Tibial nerve (tissue), 4 donors: ENCODE measurements around the gene TPP2. TPM values are rescaled to one million over a fixed set of nuclear protein-coding genes. Genes with fewer than 3 reads are reported as not detected.

ENCODE experiments used
- DNase-seq, 2 donors: peaks; one replicate each; pipeline ENCODE4 v3.0.0-alpha.2; 2019; ENCODE audit warnings: low spot score in 2 of 2
- H3K27ac ChIP-seq, 4 donors: fragments of 200-600 bp; sonication (generic) in 3 of 4; one replicate each; pipeline ENCODE4 v1.5.1; 2017 to 2019; ENCODE audit warnings: mild to moderate bottlenecking in 1 of 4
- H3K27me3 ChIP-seq, 2 donors: fragments of 200-600 bp; sonication (generic) in 1 of 2; one replicate each; pipeline versions ENCODE4 v1.5.1 to v1.6.0; 2017 to 2019
- H3K36me3 ChIP-seq, 3 donors: fragments of 200-600 bp; sonication (generic); one replicate each; pipeline ENCODE4 v1.5.1; 2018 to 2019
- H3K4me1 ChIP-seq, 4 donors: fragments of 200-600 bp; sonication (generic) in 3 of 4; one replicate each; pipeline ENCODE4 v1.5.1; 2017 to 2019
- H3K4me3 ChIP-seq, 4 donors: fragments of 200-600 bp; sonication (generic) in 3 of 4; one replicate each; pipeline ENCODE4 v1.5.1; 2017 to 2019; ENCODE audit warnings: mild to moderate bottlenecking in 1 of 4, moderate library complexity in 1 of 4
- H3K9me3 ChIP-seq, 4 donors: fragments of 200-600 bp; sonication (generic) in 3 of 4; one replicate each; pipeline ENCODE4 v1.5.1; 2017 to 2019
- CTCF ChIP-seq, 5 experiments: fragments of 200-600 bp in 3 of 5; fragments of 450-650 bp in 2 of 5; sonication (generic) in 3 of 5; IDR thresholded peaks; one replicate each; pipeline ENCODE4 v1.5.1; 2016 to 2019; ENCODE audit warnings: antibody characterized with exemption in 5 of 5, mild to moderate bottlenecking in 3 of 5, moderate library complexity in 2 of 5
- EP300 ChIP-seq, 2 donors: sonication (generic); formaldehyde crosslinking; IDR thresholded peaks; one replicate each; pipeline ENCODE4 v1.6.1; 2017; ENCODE audit warnings: antibody characterized with exemption in 2 of 2, mild to moderate bottlenecking in 1 of 2
- POLR2A ChIP-seq, 2 donors: fragments of 450-650 bp; IDR thresholded peaks; one replicate each; pipeline ENCODE4 v1.6.1; 2017; ENCODE audit warnings: antibody characterized with exemption in 2 of 2, mild to moderate bottlenecking in 2 of 2, moderate library complexity in 2 of 2
- WGBS, 2 donors: methylation state at CpG; one replicate each; pipeline ENCODE4 v1.1.5; 2018; 5-methylcytosine and 5-hydroxymethylcytosine counted together
- total RNA-seq, 4 donors: library from RNA; depleted of rRNA; stranded (reverse); fragments of >200 nt; gene quantifications; one replicate each; pipeline ENCODE4 v1.1.0, GENCODE V29; 2016

The TPP2 gene
- total RNA-seq, 4 donors from 2014 or later = 37.8 to 47.5 (median 43.9) TPM

GRCh38 chr13:102658660-102659059, 61.9 kb downstream of the TPP2 start:
- Histone ChIP-seq H3K27me3 (no peaks in the 10 kb centered on the region), H3K36me3 (peaks cover 0 to 75% (median 12%) of the 10 kb centered on the region in 3 donors), H3K9me3 (peaks cover 0 to 6% (median 0%) of the 10 kb centered on the region in 4 donors), H3K4me3 (no peak overlapping the region), H3K4me1 (no peaks in the 10 kb centered on the region), H3K27ac (no peak overlapping the region)
- DNase-seq = no peak
- TF ChIP-seq EP300 (IDR thresholded peaks at IDR 0.05) (no peak), POLR2A (IDR thresholded peaks at IDR 0.05) (no peak), CTCF (IDR thresholded peaks at IDR 0.05) (no peak)
- WGBS, 2 donors = 93 to 100% methylated on average over 3 of the region's 3 CpGs

- no peaks in the 10 kb centered on the region for H3K4me1 ChIP-seq
- DNase-seq = no peak
- TF ChIP-seq CTCF (IDR thresholded peaks at IDR 0.05) (no peak), POLR2A (IDR thresholded peaks at IDR 0.05) (no peak), EP300 (IDR thresholded peaks at IDR 0.05) (no peak)
- H3K9me3 ChIP-seq = peaks cover 0 to 6% (median 0%) of the 10 kb centered on the region in 4 donors
- H3K27ac ChIP-seq = no peak overlapping the region
- H3K36me3 ChIP-seq = peaks cover 0 to 76% (median 12%) of the 10 kb centered on the region in 3 donors
- no peak overlapping the region for H3K4me3 ChIP-seq
- no peaks in the 10 kb centered on the region for H3K27me3 ChIP-seq
Measured at GRCh38 chr13:102659168-102659713, 62.5 kb downstream of the TPP2 start.

GRCh38 chr13:102667023-102667422, 70.2 kb downstream of the TPP2 start:
- H3K4me3 ChIP-seq = no peak overlapping the region
- H3K36me3 ChIP-seq = peaks cover 0 to 84% (median 14%) of the 10 kb centered on the region in 3 donors
- H3K27ac ChIP-seq = no peak overlapping the region
- TF ChIP-seq POLR2A (IDR thresholded peaks at IDR 0.05) (no peak), EP300 (IDR thresholded peaks at IDR 0.05) (no peak), CTCF (IDR thresholded peaks at IDR 0.05) (no peak)
- H3K4me1 ChIP-seq = no peaks in the 10 kb centered on the region
- no peak for DNase-seq
- H3K27me3 ChIP-seq = no peaks in the 10 kb centered on the region
- H3K9me3 ChIP-seq = peaks cover 0 to 13% (median 0%) of the 10 kb centered on the region in 4 donors

DNA sequence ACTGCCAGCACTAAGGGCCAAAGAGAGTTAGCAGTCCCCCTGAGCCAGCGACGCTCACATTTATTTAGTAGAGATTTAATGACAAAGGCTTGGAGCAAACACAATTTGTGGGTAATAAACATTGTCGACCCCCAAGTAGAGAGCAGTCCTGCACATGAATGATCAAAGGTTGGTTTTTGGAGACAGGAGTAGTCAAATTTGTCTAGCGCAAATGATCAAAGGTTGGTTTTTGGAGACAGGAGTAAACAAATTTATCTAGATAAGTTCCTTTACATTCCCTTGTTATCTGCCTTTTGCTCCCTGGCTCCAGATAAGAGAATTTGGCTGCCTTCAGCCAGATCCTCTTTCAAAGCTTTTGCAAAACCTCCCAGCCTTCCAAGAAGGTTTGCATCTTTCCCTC, 71.1 kb downstream of the TPP2 start:
- Histone ChIP-seq H3K36me3 (peaks cover 0 to 92% (median 14%) of the 10 kb centered on the region in 3 donors), H3K9me3 (peaks cover 0 to 13% (median 0%) of the 10 kb centered on the region in 4 donors), H3K4me1 (no peaks in the 10 kb centered on the region), H3K27me3 (no peaks in the 10 kb centered on the region), H3K27ac (no peak overlapping the region), H3K4me3 (no peak overlapping the region)
- TF ChIP-seq CTCF (IDR thresholded peaks at IDR 0.05) = no peak
- TF ChIP-seq EP300 (IDR thresholded peaks at IDR 0.05) = no peak
- no peak for TF ChIP-seq POLR2A (IDR thresholded peaks at IDR 0.05)
- 97% methylated on average over 4 of the region's 4 CpGs for WGBS, 2 donors
- no peak for DNase-seq

DNA sequence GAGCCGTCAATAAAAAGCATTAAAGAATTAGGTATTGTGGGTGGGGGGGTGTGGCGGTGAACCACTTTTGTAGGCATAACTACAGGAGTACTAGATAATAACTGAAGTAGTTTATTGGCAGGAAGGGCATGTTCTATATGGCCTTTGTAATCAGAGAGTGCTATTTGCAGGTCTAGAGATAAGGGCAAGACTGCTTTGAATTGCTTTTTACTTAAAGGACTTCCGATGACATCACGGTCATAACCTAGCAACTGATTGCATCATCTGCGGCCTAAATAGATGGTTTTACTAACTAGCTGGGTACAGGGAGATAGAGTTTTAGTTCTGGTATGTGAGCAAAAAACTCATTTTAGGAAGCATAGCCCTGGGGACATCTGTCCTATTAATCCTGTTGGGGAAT, 73.3 kb downstream of the TPP2 start:
- 68 to 86% methylated on average over 5 of the region's 5 CpGs for WGBS, 2 donors
- no peak overlapping the region for H3K4me3 ChIP-seq
- DNase-seq = no peak
- H3K27ac ChIP-seq = no peak overlapping the region
- H3K27me3 ChIP-seq = no peaks in the 10 kb centered on the region
- H3K4me1 ChIP-seq = no peaks in the 10 kb centered on the region
- TF ChIP-seq EP300 (IDR thresholded peaks at IDR 0.05) (no peak), POLR2A (IDR thresholded peaks at IDR 0.05) (no peak), CTCF (IDR thresholded peaks at IDR 0.05) (no peak)
- H3K36me3 ChIP-seq = peaks cover 4 to 96% (median 14%) of the 10 kb centered on the region in 3 donors
- peaks cover 0 to 13% (median 0%) of the 10 kb centered on the region in 4 donors for H3K9me3 ChIP-seq
